Activated CD8-positive, alpha-beta memory T cell treated with anti-CD3 and anti-CD28 coated beads, Interleukin-2, amount 50 U/mL, for 4 hours (primary cell): ENCODE data around the gene TWSG1.
"Not testable (repeated sequence)": the region's sequence is repeated elsewhere in the genome, so short reads cannot be mapped to it uniquely, and the experiment has no call there.

Experiments
- DNase-seq: peaks from one replicate; pipeline ENCODE4 v3.0.0-alpha.2; 2020

TWSG1 gene

DNA sequence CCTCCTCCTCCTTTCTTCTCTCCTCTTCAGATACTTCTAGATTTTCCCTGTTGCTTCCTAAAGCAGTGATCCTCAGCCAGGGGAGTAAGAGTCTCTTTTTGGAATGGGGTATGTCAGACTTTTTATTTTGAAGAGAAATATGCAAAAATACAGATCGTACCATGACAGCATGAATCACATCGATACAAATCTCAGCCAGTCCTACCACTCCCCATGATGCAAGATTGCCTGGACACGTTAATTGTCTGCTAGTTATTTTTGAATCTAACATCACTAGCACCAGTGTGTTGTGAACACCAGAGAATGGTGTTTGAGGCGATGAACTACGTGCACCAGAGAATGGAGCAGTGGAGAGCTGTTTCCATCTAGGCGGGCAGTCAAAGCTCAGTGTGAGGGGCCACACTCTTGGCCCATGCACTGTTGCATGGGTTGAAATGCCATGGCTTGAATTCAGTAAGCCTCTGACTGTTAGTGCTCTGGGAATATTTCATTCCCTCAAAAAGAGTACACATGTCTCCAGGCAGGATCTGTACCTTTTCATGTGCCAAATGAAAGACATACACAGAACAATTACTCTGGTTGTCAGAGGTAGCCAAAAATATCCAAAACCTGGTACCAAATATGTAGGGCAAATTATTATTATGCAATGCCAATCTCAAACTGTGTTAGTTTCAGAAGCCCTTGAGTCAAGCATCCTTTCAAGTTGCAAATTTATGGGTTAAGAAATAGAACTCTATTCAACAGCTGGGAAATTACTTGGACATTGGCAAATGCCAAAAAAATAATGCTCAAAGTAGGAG lies 94.5 kb downstream of the TWSG1 start:
- DNase-seq = no peak

DNA sequence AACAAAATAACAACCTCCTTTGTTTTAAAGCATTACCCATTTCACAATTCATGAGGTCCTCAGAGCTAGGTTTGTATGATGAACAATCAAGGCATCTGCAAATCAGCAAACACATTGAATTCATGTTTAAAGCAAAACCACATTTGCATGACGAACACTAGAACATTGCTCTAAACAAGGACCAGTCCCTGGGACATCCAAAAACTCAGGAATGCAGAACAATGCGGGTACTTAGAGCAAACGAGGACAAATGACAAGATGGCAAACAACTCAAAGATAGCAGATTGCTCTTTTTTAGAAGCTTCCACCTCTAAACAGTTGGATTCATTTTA lies 95.1 kb downstream of the TWSG1 start:
- no peak for DNase-seq

DNA sequence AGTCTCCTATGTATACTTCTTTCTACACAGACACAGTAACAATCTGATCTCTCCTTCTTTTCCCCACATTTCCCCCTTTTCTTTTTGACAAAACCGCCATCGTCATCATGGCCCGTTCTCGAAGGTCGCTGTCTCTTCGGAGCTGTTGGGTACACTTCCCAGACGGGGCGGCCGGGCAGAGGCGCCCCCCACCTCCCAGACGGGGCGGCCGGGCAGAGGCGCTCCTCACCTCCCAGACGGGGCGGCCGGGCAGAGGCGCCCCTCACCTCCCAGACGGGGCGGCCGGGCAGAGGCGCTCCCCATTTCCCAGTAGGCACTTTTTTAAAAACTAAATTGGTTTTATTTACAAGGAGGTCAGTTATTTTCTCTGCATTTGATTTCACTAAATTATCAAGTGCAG lies 95.7 kb downstream of the TWSG1 start:
- DNase-seq = not testable (repeated sequence)

DNA sequence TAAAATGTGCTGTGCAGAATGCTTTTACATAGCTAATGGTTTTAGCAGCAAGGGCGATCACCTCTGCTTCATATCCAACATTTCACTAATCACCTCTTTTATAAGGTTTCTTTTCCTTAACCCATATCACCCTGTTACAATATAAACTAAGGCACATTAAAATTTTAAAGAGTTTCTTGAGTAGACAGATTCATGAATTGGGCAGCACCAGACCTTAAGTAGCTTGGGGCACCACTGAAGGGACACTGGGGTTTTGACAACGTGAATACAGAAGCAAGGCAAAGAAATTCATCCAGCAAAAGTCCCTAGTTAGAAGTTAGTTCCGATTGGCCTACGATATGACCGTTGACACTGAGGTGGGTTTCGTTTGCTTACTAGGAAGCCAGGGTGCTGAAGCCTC lies 96.7 kb downstream of the TWSG1 start:
- no peak for DNase-seq

DNA sequence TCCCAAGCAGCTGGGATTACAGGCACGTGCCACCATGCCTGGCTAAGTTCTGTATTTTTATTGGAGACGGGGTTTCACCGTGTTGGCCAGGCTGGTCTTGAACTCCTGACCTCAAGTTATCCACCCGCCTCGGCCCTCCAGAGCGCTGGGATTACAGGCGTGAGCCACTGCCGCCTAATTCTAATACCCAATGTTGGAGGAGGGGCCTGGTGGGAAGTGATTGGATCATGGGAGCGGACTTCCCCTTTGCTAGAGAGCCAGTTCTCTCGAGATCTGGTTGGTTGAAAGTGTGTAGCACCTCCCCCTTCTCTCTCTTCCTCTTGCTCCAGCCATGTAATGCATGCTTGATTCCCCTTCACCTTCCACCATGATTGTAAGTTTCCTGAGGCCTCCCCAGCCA lies 98.5 kb downstream of the TWSG1 start:
- DNase-seq = not testable (repeated sequence)

DNA sequence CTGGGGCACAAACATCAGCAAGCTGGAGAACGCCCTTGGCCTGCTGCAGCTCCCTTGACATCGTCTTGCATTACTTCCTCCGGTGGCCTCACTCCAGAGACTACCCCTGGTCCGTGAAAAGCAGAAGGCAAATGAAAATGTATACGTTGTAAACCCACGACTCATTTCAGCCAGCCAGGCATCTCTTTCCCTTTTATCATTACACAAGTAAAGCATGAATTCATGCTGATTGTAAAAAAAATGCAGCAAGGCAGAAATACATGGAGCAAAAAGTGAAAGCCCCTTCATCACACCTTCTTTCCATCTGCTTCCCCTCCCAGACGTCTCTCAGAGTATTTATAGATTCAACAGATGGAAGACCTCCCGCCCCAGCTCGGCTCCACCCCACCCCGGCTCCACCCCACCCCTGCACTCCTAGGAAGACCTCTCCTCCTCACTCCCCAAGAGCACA lies 99.1 kb downstream of the TWSG1 start:
- no peak for DNase-seq

DNA sequence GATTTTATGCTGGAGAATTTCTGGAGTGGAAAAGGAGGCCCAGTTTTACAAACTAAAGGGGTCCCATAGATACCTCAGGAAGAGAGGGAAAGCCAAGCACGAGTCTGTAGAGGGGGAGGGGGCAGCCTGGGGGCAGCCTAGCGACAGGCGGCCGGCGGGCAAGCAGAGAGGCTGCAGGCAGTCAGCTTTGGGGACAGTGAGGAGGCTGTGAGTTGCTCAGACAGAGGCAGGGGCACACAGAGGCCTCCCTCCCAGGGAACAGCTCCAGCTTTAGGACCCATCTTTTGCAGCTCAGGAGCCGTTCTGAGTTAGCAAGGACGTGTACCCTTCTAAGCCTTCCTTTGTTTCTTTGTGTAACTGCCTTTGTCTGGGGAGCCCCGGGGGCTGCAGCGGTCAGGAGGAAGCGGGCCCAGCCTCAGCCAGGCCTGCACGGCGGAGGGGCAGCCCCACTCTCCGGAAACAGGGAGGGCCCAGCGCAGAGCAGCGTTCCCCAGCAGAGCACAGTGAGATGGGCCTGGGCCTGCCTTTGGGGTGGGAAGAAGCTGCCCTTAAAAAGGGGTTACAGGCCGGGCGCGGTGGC lies 99.6 kb downstream of the TWSG1 start:
- DNase-seq = no peak

DNA sequence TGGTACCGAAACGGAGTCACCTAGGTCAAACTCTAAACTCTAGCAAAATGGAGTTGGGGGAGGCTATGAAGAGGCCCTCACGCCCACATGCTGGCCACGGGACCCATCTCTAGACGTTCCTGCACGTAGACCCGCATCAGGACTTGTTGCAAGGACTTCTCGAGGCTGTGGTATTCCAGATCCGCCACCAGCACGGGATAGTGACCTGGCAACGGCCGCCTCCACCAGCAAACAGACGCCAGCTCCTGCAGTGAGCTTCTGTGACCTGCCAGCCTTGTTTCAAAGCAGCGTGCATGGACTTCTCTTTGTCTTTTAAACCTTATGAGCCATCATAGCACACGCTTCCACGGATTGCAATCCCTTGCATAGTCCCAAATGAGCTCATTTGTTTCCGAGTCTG lies 100.5 kb downstream of the TWSG1 start:
- no peak for DNase-seq

DNA sequence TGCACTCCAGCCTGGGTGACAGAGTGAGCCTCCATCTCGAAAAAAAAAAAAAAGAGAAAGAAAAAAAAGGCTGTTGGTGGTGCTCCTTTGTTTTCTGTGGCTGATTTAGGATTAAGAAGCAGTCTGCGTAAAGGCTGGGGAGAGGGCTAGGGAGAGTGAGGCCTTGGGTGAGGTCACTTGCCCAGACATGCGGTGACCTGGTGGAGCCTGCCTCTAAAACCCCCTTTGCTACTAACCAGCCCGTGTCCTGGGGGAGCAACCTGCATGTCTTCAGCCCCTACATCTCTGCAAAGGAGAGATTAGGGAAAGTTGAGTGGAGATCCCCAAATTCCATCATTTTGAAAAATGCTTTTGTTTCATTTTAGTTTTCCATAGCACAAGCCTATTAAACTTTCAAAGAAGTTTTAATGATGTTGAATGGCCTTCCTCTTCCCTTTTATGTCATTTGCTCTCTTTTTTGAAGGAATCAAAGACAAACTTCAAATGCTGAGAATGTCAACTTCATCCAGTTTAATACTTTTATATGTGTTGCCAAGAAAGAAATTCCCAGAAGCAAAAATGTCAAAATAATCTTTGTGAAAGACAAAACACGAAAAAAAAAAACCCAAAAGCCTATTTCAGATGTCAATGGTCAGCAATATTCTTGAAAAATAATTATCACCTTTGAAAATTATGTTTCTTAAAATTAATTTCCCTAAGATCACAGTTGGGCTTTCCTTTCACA lies 101.8 kb downstream of the TWSG1 start:
- DNase-seq = no peak

DNA sequence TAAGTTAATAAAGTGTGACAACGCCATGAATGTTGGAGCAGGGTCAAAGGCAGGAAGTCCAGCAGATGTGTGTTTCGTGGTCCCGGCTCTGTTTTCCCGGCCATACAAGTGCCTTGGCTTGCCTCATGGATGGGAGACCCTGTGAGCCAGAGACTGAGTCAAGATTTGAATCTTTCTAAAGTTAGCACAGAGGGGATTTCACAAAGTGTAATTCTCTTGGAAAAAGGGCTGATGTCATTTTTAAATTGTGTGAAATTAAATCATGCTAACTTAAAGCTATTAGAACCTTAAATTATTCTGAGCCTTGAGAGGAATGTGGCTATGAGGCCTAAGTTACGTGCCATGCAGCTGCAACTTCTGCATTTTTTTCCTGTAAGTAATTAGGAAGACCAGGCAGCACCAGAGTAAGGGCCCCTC lies 102.5 kb downstream of the TWSG1 start:
- no peak for DNase-seq

DNA sequence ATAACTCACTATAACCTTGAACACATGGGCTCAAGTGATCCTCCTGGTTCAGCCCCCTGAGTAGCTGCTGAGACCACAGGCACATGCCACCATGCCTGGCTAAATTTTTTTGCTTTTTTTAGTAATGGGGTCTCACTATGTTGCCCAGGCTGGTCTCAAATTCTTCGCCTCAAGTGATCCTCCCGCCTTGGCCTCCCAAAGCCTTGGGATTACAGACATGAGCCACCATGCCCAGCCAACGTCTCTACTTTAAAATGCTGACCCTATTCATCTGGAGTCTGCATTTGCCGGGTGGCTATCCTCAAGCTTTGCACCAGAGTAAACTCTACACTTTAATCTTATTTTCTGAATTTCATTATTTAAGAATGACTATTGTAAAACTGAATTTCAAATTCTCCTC lies 103.1 kb downstream of the TWSG1 start:
- DNase-seq = no peak

DNA sequence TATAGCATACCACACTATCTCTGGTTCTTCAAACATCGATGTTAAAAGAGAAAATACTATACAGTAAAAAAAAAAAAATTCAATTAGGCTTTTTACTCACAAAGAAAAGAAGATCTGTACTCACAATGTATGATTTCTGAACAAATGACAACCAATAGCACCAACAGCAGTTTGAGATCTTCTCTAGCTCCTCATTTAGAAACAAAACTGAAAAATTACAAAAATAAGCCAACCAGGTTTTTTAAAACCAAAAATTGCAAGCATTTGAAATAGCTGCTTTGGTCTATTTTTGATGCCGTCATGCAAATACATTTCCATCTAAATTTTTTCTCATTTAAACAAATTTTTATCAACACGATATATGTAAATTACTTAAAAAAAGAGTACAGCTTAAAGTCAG lies 106.5 kb downstream of the TWSG1 start:
- DNase-seq = no peak

DNA sequence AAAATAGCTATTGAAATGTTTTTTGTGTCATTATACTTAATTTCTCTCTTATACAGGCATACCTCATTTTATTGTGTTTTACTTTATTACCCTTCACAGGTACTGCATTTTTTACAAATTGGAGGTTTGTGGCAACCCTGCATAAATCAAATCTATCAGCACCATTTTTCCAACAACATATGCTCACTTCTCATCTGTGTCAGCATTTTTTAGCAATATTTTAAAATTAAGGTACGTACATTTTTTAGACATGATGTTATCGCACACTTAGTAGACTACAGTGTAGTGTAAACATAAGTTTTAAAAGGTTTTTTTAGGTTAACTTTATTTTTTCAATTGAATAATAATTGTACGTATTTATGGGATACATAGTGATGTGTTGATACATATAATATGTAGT lies 110.0 kb downstream of the TWSG1 start:
- no peak for DNase-seq

DNA sequence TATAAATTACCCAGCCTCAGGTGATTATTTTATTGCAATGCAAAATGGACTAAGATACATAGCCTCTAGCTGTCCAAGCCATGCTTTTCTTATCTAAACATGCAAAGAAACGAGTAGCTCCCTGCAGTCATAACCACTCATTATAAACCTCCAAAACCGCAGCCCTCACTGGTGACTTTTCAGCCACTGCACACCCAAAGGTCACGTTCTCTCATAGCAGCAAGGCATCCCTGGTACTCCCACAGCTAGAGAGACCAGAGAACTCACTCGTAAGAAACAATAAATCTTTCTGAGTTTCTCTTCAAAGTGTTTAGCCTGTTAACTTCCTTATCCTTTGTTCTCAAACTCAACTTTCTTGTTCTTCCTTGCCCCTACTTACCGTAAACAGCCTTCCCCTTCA lies 112.3 kb downstream of the TWSG1 start:
- no peak for DNase-seq

DNA sequence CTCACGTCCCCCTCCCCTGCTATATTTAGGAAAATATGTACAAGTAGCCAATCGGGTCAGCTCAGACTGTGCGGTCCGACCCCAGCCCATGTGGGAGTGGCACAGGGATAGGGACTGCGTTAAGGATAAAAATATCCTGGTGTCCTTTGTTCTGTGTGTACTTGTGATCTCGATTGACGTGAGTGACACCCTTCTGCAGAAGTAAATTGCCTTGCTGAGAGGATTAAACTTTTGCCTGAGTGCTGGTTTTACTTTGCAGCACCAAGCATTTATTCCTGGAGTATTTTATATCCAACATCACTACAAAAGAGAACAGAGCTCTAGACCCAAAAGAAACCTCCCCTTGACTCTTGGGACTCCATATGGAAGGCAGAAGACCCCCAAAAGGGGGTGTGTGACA lies 112.8 kb downstream of the TWSG1 start:
- DNase-seq = no peak

DNA sequence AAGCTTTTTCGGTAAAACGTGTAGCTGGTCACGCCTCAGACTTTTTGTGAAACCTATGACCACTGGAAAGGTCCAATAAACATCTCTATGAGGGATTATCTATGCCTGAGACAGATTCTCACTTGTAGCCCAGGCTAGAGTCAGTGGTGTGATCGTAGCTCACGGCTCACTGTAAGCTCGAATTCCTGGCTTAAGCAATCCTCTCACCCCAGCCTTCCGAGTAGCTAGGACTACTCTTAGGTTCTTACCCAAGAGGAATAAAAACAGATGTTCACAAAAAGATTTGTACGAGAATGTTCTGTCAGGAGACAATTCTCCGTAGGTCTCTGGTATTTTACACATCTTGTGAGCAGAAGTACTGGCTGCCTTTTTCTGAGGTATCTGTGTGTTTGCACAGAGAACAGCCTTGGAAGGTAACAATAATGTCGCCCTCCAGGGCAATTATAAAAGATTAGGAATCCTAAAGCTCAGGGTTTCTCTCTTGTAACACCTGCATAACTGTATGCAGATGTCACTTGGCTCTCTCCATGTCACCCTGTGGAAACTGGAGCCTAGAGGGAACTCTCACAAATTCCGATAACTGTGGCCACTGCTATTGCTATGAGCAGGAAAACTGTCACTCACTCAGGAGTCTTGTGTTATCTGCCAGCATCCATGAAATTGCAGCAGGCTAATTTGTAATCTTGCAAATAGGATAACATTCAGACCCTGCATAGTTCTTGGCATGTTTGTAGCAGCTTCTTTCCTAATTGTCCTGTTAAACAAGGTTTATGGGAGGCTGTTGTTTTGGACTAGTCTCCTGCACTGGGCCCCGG lies 115.2 kb downstream of the TWSG1 start:
- DNase-seq = no peak

DNA sequence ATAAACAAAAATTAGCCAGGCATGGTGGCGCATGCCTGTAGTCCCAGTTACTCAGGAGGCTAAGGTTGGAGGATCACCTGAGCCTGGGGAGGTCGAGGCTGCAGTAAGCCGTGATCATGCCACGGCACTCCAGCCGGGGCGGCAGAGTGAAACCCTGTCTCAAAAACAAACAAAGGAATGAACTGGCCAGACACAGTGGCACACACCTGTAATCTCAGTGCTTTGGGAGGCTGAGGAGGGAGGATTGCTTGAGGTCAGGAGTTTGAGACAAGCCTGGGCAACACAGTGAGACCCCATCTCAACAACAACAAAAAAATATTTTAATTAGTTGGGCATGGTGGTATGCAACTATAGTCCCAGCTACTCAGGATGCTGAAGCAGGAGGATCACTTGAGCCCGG lies 116.3 kb downstream of the TWSG1 start:
- not testable (repeated sequence) for DNase-seq
